Measurements from ENCODE around the gene COX5A. TPM values are rescaled to one million over a fixed set of nuclear protein-coding genes. Genes with fewer than 3 reads are reported as not detected.

Gene COX5A
- total RNA-seq, 2 experiments from 2014 or later = 168 to 391 TPM

- no peaks in the 10 kb centered on the region for H4K20me1 ChIP-seq (ENCODE audit: insufficient read depth, low read length)
- no peak overlapping the region for H3K27ac ChIP-seq (ENCODE audit: low read depth, low read length, poor library complexity, severe bottlenecking)
- CTCF ChIA-PET (ENCODE audit: unreplicated experiment) = no interaction called here
- H3K4me2 ChIP-seq (ENCODE audit: low read length) = no peak overlapping the region
- BruUV-seq (replicated peaks) = no TSS peak
- POLR2A ChIA-PET = interaction anchor here (1.1 kb wide), 1 partner anchor 10 kb away, joined by 3 read pairs; no protein-coding TSS in a partner anchor
- H3K4me1 ChIP-seq (ENCODE audit: insufficient read depth, low read length, poor library complexity, severe bottlenecking) = peaks cover 48% of the 10 kb centered on the region
- no peaks in the 10 kb centered on the region for H3K9me3 ChIP-seq (ENCODE audit: low read length)
- no peaks in the 10 kb centered on the region for H3K36me3 ChIP-seq (ENCODE audit: insufficient read depth, low read length)
- no peaks in the 10 kb centered on the region for H3K9me2 ChIP-seq (ENCODE audit: insufficient read depth, low read length)
- TF ChIP-seq, protein P1, sequence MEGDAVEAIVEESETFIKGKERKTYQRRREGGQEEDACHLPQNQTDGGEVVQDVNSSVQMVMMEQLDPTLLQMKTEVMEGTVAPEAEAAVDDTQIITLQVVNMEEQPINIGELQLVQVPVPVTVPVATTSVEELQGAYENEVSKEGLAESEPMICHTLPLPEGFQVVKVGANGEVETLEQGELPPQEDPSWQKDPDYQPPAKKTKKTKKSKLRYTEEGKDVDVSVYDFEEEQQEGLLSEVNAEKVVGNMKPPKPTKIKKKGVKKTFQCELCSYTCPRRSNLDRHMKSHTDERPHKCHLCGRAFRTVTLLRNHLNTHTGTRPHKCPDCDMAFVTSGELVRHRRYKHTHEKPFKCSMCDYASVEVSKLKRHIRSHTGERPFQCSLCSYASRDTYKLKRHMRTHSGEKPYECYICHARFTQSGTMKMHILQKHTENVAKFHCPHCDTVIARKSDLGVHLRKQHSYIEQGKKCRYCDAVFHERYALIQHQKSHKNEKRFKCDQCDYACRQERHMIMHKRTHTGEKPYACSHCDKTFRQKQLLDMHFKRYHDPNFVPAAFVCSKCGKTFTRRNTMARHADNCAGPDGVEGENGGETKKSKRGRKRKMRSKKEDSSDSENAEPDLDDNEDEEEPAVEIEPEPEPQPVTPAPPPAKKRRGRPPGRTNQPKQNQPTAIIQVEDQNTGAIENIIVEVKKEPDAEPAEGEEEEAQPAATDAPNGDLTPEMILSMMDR (conservative IDR thresholded peaks at IDR 0.05; ENCODE audit: low read length) = no peak
- TF ChIP-seq EZH2phosphoT487 (IDR thresholded peaks at IDR 0.05; ENCODE audit: borderline replicate concordance, low read depth, low read length) = no peak
- H3K79me2 ChIP-seq (ENCODE audit: insufficient read depth, low read depth, low read length) = no peaks in the 10 kb centered on the region
- no peak overlapping the region for H2AFZ ChIP-seq (ENCODE audit: low read length)
- intact Hi-C loops (cut with micrococcal nuclease; ENCODE audit: unreplicated experiment) = loop anchor here (5.0 kb wide), 1 partner anchor 213 kb away; the partner anchor contains the start of gene CYP1A2
- DNase-seq (ENCODE audit: low spot score) = no peak
- no peak overlapping the region for H3K4me3 ChIP-seq (ENCODE audit: low read depth, low read length, poor library complexity, severe bottlenecking)
These were observed 22.4 kb upstream of the COX5A start for GRCh38 chr15:74960286-74960685.

DNA sequence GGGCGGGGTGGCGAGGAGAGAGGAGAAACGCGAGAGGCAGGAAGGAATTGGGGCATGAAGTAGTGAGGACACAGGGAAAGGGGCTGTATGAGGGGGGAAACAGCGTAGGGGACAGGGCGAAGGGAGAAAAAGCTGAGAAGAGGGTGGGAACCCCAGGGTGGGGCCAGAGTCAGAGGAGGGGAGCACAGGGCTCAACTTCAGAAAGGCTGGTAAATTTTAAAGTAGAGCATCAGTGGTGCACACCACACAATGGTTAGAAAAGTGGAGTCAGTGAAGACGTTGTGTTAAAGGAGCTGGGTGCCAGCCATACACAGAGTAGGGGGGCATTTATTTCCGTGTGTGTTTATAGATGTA lies 21.7 kb upstream of the COX5A start:
- intact Hi-C loops (cut with micrococcal nuclease; ENCODE audit: unreplicated experiment) = loop anchor here (5.0 kb wide), 1 partner anchor 243 kb away; the partner anchor contains the start of gene C15orf39
- no peak for TF ChIP-seq EZH2phosphoT487 (IDR thresholded peaks at IDR 0.05; ENCODE audit: borderline replicate concordance, low read depth, low read length)
- TF ChIP-seq, protein P1 (conservative IDR thresholded peaks at IDR 0.05; ENCODE audit: low read length) = no peak
- H2AFZ ChIP-seq (ENCODE audit: low read length) = no peak overlapping the region
- H4K20me1 ChIP-seq (ENCODE audit: insufficient read depth, low read length) = no peaks in the 10 kb centered on the region
- no peaks in the 10 kb centered on the region for H3K36me3 ChIP-seq (ENCODE audit: insufficient read depth, low read length)
- no peak overlapping the region for H3K27ac ChIP-seq (ENCODE audit: low read depth, low read length, poor library complexity, severe bottlenecking)
- peaks cover 55% of the 10 kb centered on the region for H3K4me1 ChIP-seq (ENCODE audit: insufficient read depth, low read length, poor library complexity, severe bottlenecking)
- POLR2A ChIA-PET = interaction anchor here (0.6 to 1.1 kb wide), 3 partner anchors 9 to 919 kb away, joined by 3 read pairs; no protein-coding TSS in a partner anchor
- H3K4me3 ChIP-seq (ENCODE audit: low read depth, low read length, poor library complexity, severe bottlenecking) = no peak overlapping the region
- no peaks in the 10 kb centered on the region for H3K9me3 ChIP-seq (ENCODE audit: low read length)
- CTCF ChIA-PET (ENCODE audit: unreplicated experiment) = no interaction called here
- no peaks in the 10 kb centered on the region for H3K9me2 ChIP-seq (ENCODE audit: insufficient read depth, low read length)
- DNase-seq (ENCODE audit: low spot score) = no peak
- no peaks in the 10 kb centered on the region for H3K79me2 ChIP-seq (ENCODE audit: insufficient read depth, low read depth, low read length)
- no TSS peak for BruUV-seq (replicated peaks)
- no peak overlapping the region for H3K4me2 ChIP-seq (ENCODE audit: low read length)

DNA sequence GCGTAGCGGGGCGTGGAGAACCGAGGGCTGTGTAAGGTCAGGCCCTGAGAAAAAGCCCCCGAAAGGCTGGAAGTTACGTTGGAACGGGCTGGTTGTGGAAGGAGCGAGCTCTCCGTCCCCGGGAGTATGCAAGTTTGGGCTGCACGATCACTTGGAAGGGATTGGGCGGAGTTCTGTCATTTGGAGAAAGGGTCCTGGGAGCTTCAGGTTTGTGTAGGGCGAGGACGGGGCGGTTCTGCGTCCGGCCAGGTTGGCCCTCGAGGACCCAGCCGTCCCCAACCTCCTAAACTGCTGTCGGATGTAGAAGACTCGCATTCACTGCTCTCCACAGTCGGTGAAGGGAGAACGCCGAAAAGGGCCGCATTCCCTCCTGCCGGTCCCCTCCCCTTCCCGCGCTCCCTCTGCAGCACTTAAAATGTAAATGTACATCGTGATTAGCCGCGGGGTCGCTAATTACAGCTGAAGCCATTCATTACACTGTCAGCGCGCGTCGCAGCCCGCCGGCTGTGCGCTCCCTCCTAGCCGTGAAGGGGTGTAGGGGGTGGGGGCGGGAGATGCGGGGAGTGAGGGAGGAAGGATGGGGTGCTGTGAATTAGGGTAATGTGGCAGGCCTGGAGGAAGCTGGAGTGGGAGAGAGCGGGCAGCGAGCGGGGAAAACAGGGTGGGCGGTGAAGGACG lies 21.2 kb upstream of the COX5A start:
- BruUV-seq (replicated peaks) = no TSS peak
- Histone ChIP-seq H3K9me2 (ENCODE audit: insufficient read depth, low read length) (no peaks in the 10 kb centered on the region), H3K27ac (ENCODE audit: low read depth, low read length, poor library complexity, severe bottlenecking) (no peak overlapping the region), H2AFZ (ENCODE audit: low read length) (no peak overlapping the region), H3K79me2 (ENCODE audit: insufficient read depth, low read depth, low read length) (no peaks in the 10 kb centered on the region), H3K4me2 (ENCODE audit: low read length) (no peak overlapping the region), H3K4me1 (ENCODE audit: insufficient read depth, low read length, poor library complexity, severe bottlenecking) (peaks cover 60% of the 10 kb centered on the region), H3K9me3 (ENCODE audit: low read length) (no peaks in the 10 kb centered on the region), H4K20me1 (ENCODE audit: insufficient read depth, low read length) (no peaks in the 10 kb centered on the region), H3K36me3 (ENCODE audit: insufficient read depth, low read length) (no peaks in the 10 kb centered on the region), H3K4me3 (ENCODE audit: low read depth, low read length, poor library complexity, severe bottlenecking) (no peak overlapping the region)
- TF ChIP-seq, protein P1 (conservative IDR thresholded peaks at IDR 0.05; ENCODE audit: low read length) = no peak
- no peak for TF ChIP-seq EZH2phosphoT487 (IDR thresholded peaks at IDR 0.05; ENCODE audit: borderline replicate concordance, low read depth, low read length)
- DNase-seq (ENCODE audit: low spot score) = no peak
- ChIA-PET CTCF (ENCODE audit: unreplicated experiment) (no interaction called here), POLR2A (interaction anchor here (0.7 kb wide), 1 partner anchor 920 kb away, joined by 3 read pairs; no protein-coding TSS in a partner anchor)
- intact Hi-C loops (cut with micrococcal nuclease; ENCODE audit: unreplicated experiment) = loop anchor here (5.0 kb wide), 1 partner anchor 243 kb away; the partner anchor contains the start of gene C15orf39
